Left ventricle myocardium inferior (tissue), 1 donor: Measurements from ENCODE around the gene GAS7. TPM values are rescaled to one million over a fixed set of nuclear protein-coding genes. Genes with fewer than 3 reads are reported as not detected.

Experiments
- DNase-seq: peaks from one replicate; pipeline ENCODE4 v3.0.0-alpha.2; 2020
- H3K27ac ChIP-seq: fragments of 200-600 bp; replicated peaks from 2 replicates; pipeline ENCODE4 v1.8.0; 2021
- H3K27me3 ChIP-seq: fragments of 200-600 bp; 2 replicates; pipeline ENCODE4 v1.8.0; 2021; ENCODE audit warnings: low read depth
- H3K36me3 ChIP-seq: fragments of 200-600 bp; 2 replicates; pipeline ENCODE4 v1.8.0; 2021
- H3K4me1 ChIP-seq: fragments of 200-600 bp; 2 replicates; pipeline ENCODE4 v1.8.0; 2021
- H3K4me3 ChIP-seq: fragments of 200-600 bp; 2 replicates; pipeline ENCODE4 v1.8.0; 2021; ENCODE audit warnings: mild to moderate bottlenecking, moderate library complexity
- H3K9me3 ChIP-seq: fragments of 200-600 bp; replicated peaks from 2 replicates; pipeline ENCODE4 v1.8.0; 2021
- CTCF ChIP-seq: fragments of 200-600 bp; IDR thresholded peaks from 2 replicates; pipeline ENCODE4 v1.8.0; 2021; ENCODE audit warnings: antibody characterized with exemption, mild to moderate bottlenecking, borderline replicate concordance
- intact Hi-C: fragments of 100-400 bp; cut with micrococcal nuclease; formaldehyde crosslinking; loops from one replicate; pipeline ENCODE4 v1.11.0; 2022
- total RNA-seq: library from RNA; stranded (reverse); fragmentation: NEBNext Ultra II Directional; extraction: Animal tissue kit (Norgen Biotek cat#: 25700); gene quantifications from one replicate; pipeline ENCODE4 v1.2.1, GENCODE V29; 2021
- donor health status: DM: no; HTN: yes; CAD: no; lungs with severe emphysema.

GAS7 gene
- total RNA-seq, 1 donor from 2014 or later, result 87.6 TPM

DNA sequence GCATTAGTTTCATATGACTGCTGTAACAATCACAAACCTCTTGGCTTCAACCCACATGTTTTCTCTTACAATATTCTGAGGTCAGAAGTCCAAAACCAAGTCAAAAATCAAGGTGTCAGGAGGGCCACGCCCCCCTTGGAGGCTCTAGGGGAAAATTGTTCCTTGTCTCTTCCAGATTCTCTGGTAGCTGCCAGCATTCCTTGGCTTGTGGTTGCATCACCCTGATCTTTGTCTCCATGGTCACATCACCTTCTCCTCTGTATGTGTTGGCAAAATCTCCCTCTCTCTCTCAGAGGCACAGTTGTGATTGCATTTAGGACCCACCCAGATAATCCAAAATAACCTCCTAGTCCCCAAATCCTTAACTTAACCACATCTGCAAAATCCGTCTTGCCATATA is 105.8 kb downstream of the GAS7 start:
- Histone ChIP-seq H3K4me3 (no peak overlapping the region), H3K36me3 (no peaks in the 10 kb centered on the region), H3K9me3 (peaks cover 15% of the 10 kb centered on the region), H3K27ac (no peak overlapping the region), H3K4me1 (peaks cover 60% of the 10 kb centered on the region), H3K27me3 (no peaks in the 10 kb centered on the region)
- DNase-seq, result no peak
- intact Hi-C loops, result no loop called here
- TF ChIP-seq CTCF, result no peak

DNA sequence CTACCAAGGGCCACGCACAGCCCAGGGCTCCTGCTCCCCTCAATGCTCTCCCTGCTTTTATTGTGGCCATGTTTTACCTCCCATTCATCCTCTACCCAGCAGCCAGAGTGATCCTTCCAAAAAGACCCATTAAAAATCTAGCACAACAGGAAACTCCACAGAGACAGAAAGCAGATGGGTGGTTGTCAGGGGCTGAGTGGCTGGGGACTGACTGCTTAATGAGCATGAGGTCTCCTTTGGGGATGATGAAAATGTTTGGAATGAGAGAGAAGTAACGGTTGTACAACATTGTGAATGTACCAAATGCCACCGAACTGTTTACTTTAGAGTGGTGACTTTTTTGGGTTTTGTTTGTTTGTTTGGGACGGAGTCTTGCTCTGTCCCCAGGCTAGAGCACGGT is 107.4 kb downstream of the GAS7 start:
- Histone ChIP-seq H3K27me3 (no peaks in the 10 kb centered on the region), H3K9me3 (peaks cover 15% of the 10 kb centered on the region), H3K36me3 (no peaks in the 10 kb centered on the region), H3K4me1 (peaks cover 63% of the 10 kb centered on the region), H3K27ac (peak overlapping the region; percentile 73), H3K4me3 (no peak overlapping the region)
- intact Hi-C loops, result no loop called here
- no peak for DNase-seq
- TF ChIP-seq CTCF, result no peak

DNA sequence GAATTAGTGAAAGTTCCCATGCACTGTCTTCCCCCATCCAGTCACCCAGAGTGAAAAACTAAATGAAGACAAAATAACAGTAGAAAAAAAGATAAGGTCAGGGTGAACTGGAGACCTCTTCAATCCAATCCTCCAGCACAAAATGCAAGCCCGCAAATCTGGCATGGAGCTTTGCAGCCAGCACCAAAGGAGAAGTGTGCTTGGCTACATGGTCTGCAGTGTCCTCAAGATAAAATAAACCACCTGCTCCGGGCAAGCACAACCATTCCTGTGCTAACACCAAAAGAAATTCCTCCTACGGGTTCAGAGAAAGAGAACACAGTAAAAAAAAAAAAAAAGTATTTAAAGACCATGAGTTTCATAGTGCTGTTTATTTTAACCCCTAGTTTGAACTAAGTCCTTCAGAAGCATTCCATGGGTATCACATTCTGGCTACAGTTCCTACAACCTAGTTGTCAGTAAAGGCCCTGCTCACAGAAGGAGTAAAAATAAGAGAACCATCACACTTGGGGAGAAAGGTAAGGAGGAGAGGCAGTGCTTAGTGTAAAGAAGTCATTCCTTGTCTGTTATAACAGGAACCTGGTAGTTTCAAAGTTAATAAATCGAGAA is 109.1 kb downstream of the GAS7 start:
- no peak for TF ChIP-seq CTCF
- H3K4me1 ChIP-seq, result peaks cover 60% of the 10 kb centered on the region
- H3K27me3 ChIP-seq, result no peaks in the 10 kb centered on the region
- H3K9me3 ChIP-seq, result peaks cover 15% of the 10 kb centered on the region
- intact Hi-C loops, result no loop called here
- no peaks in the 10 kb centered on the region for H3K36me3 ChIP-seq
- DNase-seq, result peak; percentile 43
- H3K4me3 ChIP-seq, result no peak overlapping the region
- H3K27ac ChIP-seq, result peak overlapping the region; percentile 73

DNA sequence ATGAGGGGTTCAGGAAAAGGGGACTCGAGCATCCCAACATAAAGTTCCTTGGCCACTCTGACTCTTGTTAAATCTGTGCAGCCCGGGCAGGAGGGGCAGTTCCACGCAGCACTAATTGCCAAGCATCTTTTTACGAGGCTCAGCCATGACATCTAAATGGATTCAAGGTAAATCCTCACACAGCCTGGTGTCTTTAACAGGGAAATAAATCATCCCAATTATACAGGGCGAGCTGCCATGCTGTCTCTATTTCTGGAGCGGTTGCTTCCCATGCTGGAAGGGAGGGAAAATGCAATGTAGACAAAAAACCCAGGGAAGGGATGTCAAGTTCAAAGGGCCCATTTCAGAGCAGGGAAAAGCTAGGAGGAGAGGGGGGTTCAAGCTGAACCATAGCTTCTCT is 110.0 kb downstream of the GAS7 start:
- Histone ChIP-seq H3K4me3 (no peak overlapping the region), H3K27me3 (no peaks in the 10 kb centered on the region), H3K36me3 (no peaks in the 10 kb centered on the region), H3K27ac (peak overlapping the region; percentile 73), H3K4me1 (peaks cover 60% of the 10 kb centered on the region), H3K9me3 (peaks cover 24% of the 10 kb centered on the region)
- intact Hi-C loops, result no loop called here
- TF ChIP-seq CTCF, result no peak
- DNase-seq, result no peak

- H3K36me3 ChIP-seq, result no peaks in the 10 kb centered on the region
- no peak overlapping the region for H3K4me3 ChIP-seq
- H3K27me3 ChIP-seq, result no peaks in the 10 kb centered on the region
- no peak for DNase-seq
- intact Hi-C loops, result no loop called here
- peaks cover 24% of the 10 kb centered on the region for H3K9me3 ChIP-seq
- H3K4me1 ChIP-seq, result peaks cover 60% of the 10 kb centered on the region
- no peak for TF ChIP-seq CTCF
- peak overlapping the region; percentile 73 for H3K27ac ChIP-seq
Measured at GRCh38 chr17:10087355-10087754, 111.1 kb downstream of the GAS7 start.
